ENCODE measurements around the gene ASMTL. TPM values are rescaled to one million over a fixed set of nuclear protein-coding genes. Genes with fewer than 3 reads are reported as not detected.

ASMTL gene
- total and polyA plus RNA-seq, 2 of the 13 experiments (the other 11 are each of a cell fraction or from before 2014, with no cell fraction given): 5.6 to 16.3 TPM

- peak; percentile 95 for TF ChIP-seq AGO2 (optimal IDR thresholded peaks at IDR 0.05; ENCODE audit: low read depth, low read length)
- no peak for TF ChIP-seq ETS1 (CRISPR knock-in tag; IDR thresholded peaks at IDR 0.05)
- TF ChIP-seq HNRNPL (IDR thresholded peaks at IDR 0.05; ENCODE audit: low read depth, low read length): 0 out of 2 replicates have a peak, but pooled peaks have one; percentile 27
- TF ChIP-seq RBFOX2 (IDR thresholded peaks at IDR 0.05; ENCODE audit: low read depth, low read length): peak; percentile 92
- TF ChIP-seq RBM22 (optimal IDR thresholded peaks at IDR 0.05; ENCODE audit: low read length): peak; percentile 81
- TF ChIP-seq CSRNP2 (CRISPR knock-in tag; conservative IDR thresholded peaks at IDR 0.05; ENCODE audit: low read depth): no peak
- 96% methylated on average over 19 of the region's 43 CpGs for WGBS (ENCODE audit: low lambda C conversion rate)
- ATAC-seq (no peak), FAIRE-seq (no peak), DNase-seq (ENCODE audit: low spot score) (no peak)
- no TSS peak for BruUV-seq (replicated peaks)
- intact Hi-C loops (cut with micrococcal nuclease; ENCODE audit: unreplicated experiment): no loop called here
- H3K9me3 ChIP-seq (ENCODE audit: low read length): no peaks in the 10 kb centered on the region
- no peak overlapping the region for H3K27ac ChIP-seq (ENCODE audit: extremely low read length, insufficient read depth, low read length)
- H3K4me1 ChIP-seq (ENCODE audit: insufficient read depth, low read length): peaks cover 39% of the 10 kb centered on the region
- peaks cover 35% of the 10 kb centered on the region for H3K79me2 ChIP-seq (ENCODE audit: insufficient read depth, low read length)
- H3K9ac ChIP-seq (ENCODE audit: insufficient read depth, low read depth, low read length): no peak overlapping the region
- ChIA-PET CTCF (ENCODE audit: low intra/inter-chr PET ratio, low total read pairs) (no interaction called here), POLR2A (no interaction called here)
- no peaks in the 10 kb centered on the region; a peak in 1 of 5 replicates for H3K27me3 ChIP-seq (ENCODE audit: control insufficient read depth in 1 of 2, insufficient read depth in 2 of 2, low read length in 2 of 2)
- peaks cover 33 to 64% of the 10 kb centered on the region in 2 experiments for H3K36me3 ChIP-seq (replicated peaks in 1 of 2; ENCODE audit: control insufficient read depth in 1 of 2, insufficient read depth in 2 of 2, low read length in 2 of 2)
- H3K4me2 ChIP-seq (ENCODE audit: low read depth, low read length): no peak overlapping the region
- H2AFZ ChIP-seq (ENCODE audit: low read length): no peak overlapping the region
- peaks cover 70% of the 10 kb centered on the region for H4K20me1 ChIP-seq (ENCODE audit: insufficient read depth, low read length)
- H3K4me3 ChIP-seq (replicated peaks in 1 of 3; ENCODE audit: insufficient read depth in 1 of 3, low read depth in 2 of 3, low read length in 3 of 3): no peak overlapping the region
- in situ Hi-C loops (cut with HindIII; ENCODE audit: extremely low pct_ligation_motif_present, low pct_unique_long_range_greater_than_20kb): no loop called here
Measured at GRCh38 chrX:1387141-1387776, 65.5 kb downstream of the ASMTL start.
